HCT116 (cell line): ENCODE measurements around the gene DDI2. TPM values are rescaled to one million over a fixed set of nuclear protein-coding genes. Genes with fewer than 3 reads are reported as not detected.

Source experiments
- ATAC-seq: fragments of 200-7000 bp; cut with Tn5 transposase; 2 replicates; pipeline ENCODE4 v1.9.1; 2020; ENCODE audit warnings: mild to moderate bottlenecking, moderate library complexity
- BruUV-seq: library from RNA; stranded (reverse); fragments of 400-500 nt; replicated peaks from 2 replicates; lab custom pipeline; 2021; lab: Mats Ljungman, UMichigan
- CTCF ChIA-PET: fragments of 300-600 bp; sonication (Branson Sonifier 250); formaldehyde crosslinking; loops from one replicate; lab custom pipeline; 2021; ENCODE audit warnings: antibody characterized with exemption; lab: Charles Lee
- POLR2A ChIA-PET: fragments of 300-600, 350-600 bp; sonication (Branson Sonifier 250); formaldehyde crosslinking; loops from one replicate; lab custom pipeline; 2021; ENCODE audit warnings: antibody characterized with exemption; lab: Charles Lee
- RAD21 ChIA-PET, 2 experiments: fragments of 300-600 bp; sonication (Branson Sonifier 250); formaldehyde crosslinking; loops; one replicate each; lab custom pipeline; 2023; ENCODE audit warnings: low total read pairs in 2 of 2; ENCODE audit not compliant: uncharacterized antibody in 2 of 2, unreplicated experiment in 2 of 2, low non-redundant PET in 1 of 2; lab: Charles Lee
- DNase-seq: peaks from one replicate; pipeline ENCODE4 v3.0.0-alpha.2; 2010; ENCODE audit warnings: low read depth, low spot score
- H2AFZ ChIP-seq: fragments of 200-600 bp; shearing (Covaris generic), sonication (generic); 2 replicates; pipeline ENCODE4 v1.6.1; 2017; ENCODE audit warnings: low read depth, mixed run types, mixed read lengths, antibody characterized with exemption, low read length; ENCODE audit not compliant: poor library complexity, severe bottlenecking
- H3K27ac ChIP-seq: 2 replicates; pipeline ENCODE4 v1.5.1; 2012; ENCODE audit warnings: low read depth, low read length
- H3K27me3 ChIP-seq: fragments of 200-600 bp; sonication (generic); 2 replicates; pipeline ENCODE4 v1.6.1; 2016; ENCODE audit warnings: mixed run types, low read length, mixed read lengths; ENCODE audit not compliant: insufficient read depth
- H3K36me3 ChIP-seq, 2 experiments: fragments of 200-500 bp in 1 of 2; fragments of 200-600 bp in 1 of 2; sonication (Bioruptor generic) in 1 of 2; sonication (generic) in 1 of 2; 2 replicates each; pipeline versions ENCODE4 v1.5.1 to v1.6.1; 2014 to 2016; ENCODE audit warnings: low read length in 2 of 2, inconsistent platforms in 1 of 2, mixed read lengths in 1 of 2, mixed run types in 1 of 2; ENCODE audit not compliant: insufficient read depth in 2 of 2, control insufficient read depth in 1 of 2
- H3K4me1 ChIP-seq, 2 experiments: fragments of 200-600 bp in 1 of 2; sonication (generic) in 1 of 2; 2 replicates each; pipeline versions ENCODE4 v1.5.1 to v1.6.1; 2012 to 2017; ENCODE audit warnings: low read length in 2 of 2, inconsistent platforms in 1 of 2, mild to moderate bottlenecking in 1 of 2, mixed read lengths in 1 of 2, mixed run types in 1 of 2, moderate library complexity in 1 of 2; ENCODE audit not compliant: insufficient read depth in 2 of 2, control insufficient read depth in 1 of 2
- H3K4me2 ChIP-seq: fragments of 200-600 bp; sonication (generic); 2 replicates; pipeline ENCODE4 v1.6.1; 2017; ENCODE audit warnings: mixed run types, low read length, mixed read lengths
- H3K4me3 ChIP-seq, 2 experiments: fragments of 200-600 bp in 1 of 2; sonication (generic) in 1 of 2; replicated peaks in 1 of 2; 2 replicates each; pipeline ENCODE4 v1.5.1; 2011 to 2016; ENCODE audit warnings: low read length in 2 of 2, control low read depth in 1 of 2, low read depth in 1 of 2, mild to moderate bottlenecking in 1 of 2, mixed read lengths in 1 of 2, mixed run types in 1 of 2
- H3K79me2 ChIP-seq: fragments of 200-600 bp; sonication (generic); 2 replicates; pipeline ENCODE4 v1.6.1; 2017; ENCODE audit warnings: mild to moderate bottlenecking, mixed run types, low read length, moderate library complexity, mixed read lengths; ENCODE audit not compliant: insufficient read depth
- H3K9ac ChIP-seq: fragments of 200-600 bp; sonication (generic); 2 replicates; pipeline ENCODE4 v1.6.1; 2016; ENCODE audit warnings: low read length, mixed read lengths
- H3K9me2 ChIP-seq: fragments of 200-600 bp; sonication (generic), shearing (Covaris generic); 2 replicates; pipeline ENCODE4 v1.6.1; 2017; ENCODE audit warnings: mixed run types, mild to moderate bottlenecking, moderate library complexity; ENCODE audit not compliant: insufficient read depth
- H3K9me3 ChIP-seq, 2 experiments: fragments of 200-500 bp in 1 of 2; fragments of 200-600 bp in 1 of 2; sonication (Bioruptor generic) in 1 of 2; sonication (generic) in 1 of 2; 2 replicates each; pipeline ENCODE4 v1.6.1; 2014 to 2017; ENCODE audit warnings: low read length in 2 of 2, mixed read lengths in 2 of 2, inconsistent platforms in 1 of 2, low read depth in 1 of 2, mild to moderate bottlenecking in 1 of 2, mixed run types in 1 of 2, moderate library complexity in 1 of 2; ENCODE audit not compliant: control insufficient read depth in 1 of 2, insufficient read depth in 1 of 2
- H4K20me1 ChIP-seq: fragments of 200-600 bp; sonication (generic), shearing (Covaris generic); 2 replicates; pipeline ENCODE4 v1.6.1; 2017; ENCODE audit warnings: mixed run types, mild to moderate bottlenecking, moderate library complexity; ENCODE audit not compliant: insufficient read depth
- CEBPB ChIP-seq: IDR thresholded peaks from 2 replicates; pipeline ENCODE4 v1.6.1; 2012; ENCODE audit warnings: low read depth
- EGR1 ChIP-seq: IDR thresholded peaks from 2 replicates; pipeline ENCODE4 v1.6.1; 2012; ENCODE audit warnings: low read depth
- ELF1 ChIP-seq: IDR thresholded peaks from 2 replicates; pipeline ENCODE4 v1.6.1; 2012; ENCODE audit warnings: low read depth, borderline replicate concordance
- POLR2A ChIP-seq: IDR thresholded peaks from 2 replicates; pipeline ENCODE4 v1.7.0; 2011; ENCODE audit warnings: borderline replicate concordance; ENCODE audit not compliant: insufficient read depth, insufficient read length; ENCODE audit errors: extremely low read depth
- POLR2AphosphoS5 ChIP-seq: IDR thresholded peaks from 2 replicates; pipeline ENCODE4 v1.6.1; 2011; ENCODE audit warnings: mild to moderate bottlenecking, low read depth, low read length, moderate library complexity
- RAD21 ChIP-seq: IDR thresholded peaks from 2 replicates; pipeline ENCODE4 v1.6.1; 2012; ENCODE audit warnings: low read depth, mild to moderate bottlenecking
- SP1 ChIP-seq: IDR thresholded peaks from 2 replicates; pipeline ENCODE4 v1.6.1; 2012; ENCODE audit warnings: low read depth
- YY1 ChIP-seq: IDR thresholded peaks from 2 replicates; pipeline ENCODE4 v1.6.1; 2011; ENCODE audit warnings: low read length, low read depth, moderate library complexity, mild to moderate bottlenecking; ENCODE audit not compliant: insufficient replicate concordance; ENCODE audit errors: extremely low read depth
- ZNF274 ChIP-seq: fragments of 200-500 bp; sonication (Bioruptor generic); IDR thresholded peaks from 2 replicates; pipeline ENCODE4 v1.6.1; 2014; ENCODE audit warnings: mild to moderate bottlenecking, low read depth, low read length, inconsistent platforms
- intact Hi-C: fragments of 100-400 bp; cut with micrococcal nuclease; formaldehyde crosslinking; loops from 2 replicates; pipeline ENCODE4 v1.10.0; 2022
- total RNA-seq: library from RNA; stranded (reverse); gene quantifications from one replicate; pipeline ENCODE4 v1.2.1, GENCODE V29; 2021; ENCODE audit not compliant: unreplicated experiment
- TF ChIP-seq, protein P1 (sequence below), 3 experiments: fragments of 200-600 bp in 1 of 3; sonication (generic) in 1 of 3; IDR thresholded peaks in 2 of 3; conservative IDR thresholded peaks in 1 of 3; 2 replicates each; pipeline ENCODE4 v1.5.1; 2012 to 2017; ENCODE audit warnings: low read depth in 2 of 3, low read length in 2 of 3, antibody characterized with exemption in 1 of 3, borderline replicate concordance in 1 of 3, control low read depth in 1 of 3, mild to moderate bottlenecking in 1 of 3, mixed read lengths in 1 of 3, mixed run types in 1 of 3, moderate library complexity in 1 of 3; ENCODE audit not compliant: insufficient read depth in 1 of 3

The DDI2 gene
- total RNA-seq, 1 experiment from 2014 or later: 26.3 TPM

DNA sequence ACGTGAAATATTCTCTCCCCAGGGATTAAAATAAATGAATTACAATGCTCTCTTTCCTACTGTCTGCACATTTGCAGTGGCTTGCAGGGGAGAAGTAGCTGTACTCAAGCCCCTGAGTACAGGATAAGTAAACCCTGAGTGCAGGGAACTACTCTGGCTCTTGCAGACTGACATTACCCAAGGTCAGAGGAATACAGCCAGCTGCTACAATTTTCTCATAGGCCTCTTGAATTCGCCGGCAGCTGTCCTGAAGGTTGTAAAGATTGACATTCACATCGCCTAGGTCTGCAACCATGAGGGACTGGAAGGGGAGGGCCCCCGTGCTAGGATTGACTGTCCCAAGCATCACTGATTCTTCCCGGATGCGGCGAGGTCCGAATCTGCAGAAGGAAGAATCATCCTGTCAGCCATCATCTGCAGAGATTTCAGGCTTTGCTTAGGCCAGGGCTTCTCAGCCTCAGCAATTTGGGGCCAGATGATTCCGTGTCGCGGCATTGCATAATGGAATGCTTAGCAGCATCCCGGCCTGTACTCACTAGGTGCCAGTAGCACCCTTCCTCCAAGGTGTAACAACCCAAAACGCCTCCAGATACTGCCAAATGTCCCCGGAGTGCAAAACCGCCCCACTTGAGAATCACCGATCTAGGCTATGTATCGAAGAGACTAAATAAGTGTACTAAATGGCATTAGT lies 34.1 kb upstream of the DDI2 start:
- BruUV-seq: no TSS peak
- Histone ChIP-seq H3K27me3 (no peaks in the 10 kb centered on the region), H3K4me3 (no peak overlapping the region), H4K20me1 (no peaks in the 10 kb centered on the region), H3K36me3 (no peaks in the 10 kb centered on the region), H3K4me2 (no peak overlapping the region), H3K79me2 (no peaks in the 10 kb centered on the region), H3K4me1 (no peaks in the 10 kb centered on the region), H3K9me3 (no peaks in the 10 kb centered on the region), H3K9ac (no peak overlapping the region), H2AFZ (no peak overlapping the region), H3K9me2 (no peaks in the 10 kb centered on the region), H3K27ac (no peak overlapping the region)
- DNase-seq (no peak), ATAC-seq (no peak)
- ChIA-PET CTCF (no interaction called here), RAD21 (no interaction called here), POLR2A (no interaction called here)
- intact Hi-C loops: no loop called here
- TF ChIP-seq POLR2AphosphoS5 (no peak), YY1 (no peak), POLR2A (no peak), EGR1 (no peak), SP1 (no peak), RAD21 (no peak), ELF1 (no peak), CEBPB (no peak), ZNF274 (no peak)
- TF ChIP-seq, protein P1, sequence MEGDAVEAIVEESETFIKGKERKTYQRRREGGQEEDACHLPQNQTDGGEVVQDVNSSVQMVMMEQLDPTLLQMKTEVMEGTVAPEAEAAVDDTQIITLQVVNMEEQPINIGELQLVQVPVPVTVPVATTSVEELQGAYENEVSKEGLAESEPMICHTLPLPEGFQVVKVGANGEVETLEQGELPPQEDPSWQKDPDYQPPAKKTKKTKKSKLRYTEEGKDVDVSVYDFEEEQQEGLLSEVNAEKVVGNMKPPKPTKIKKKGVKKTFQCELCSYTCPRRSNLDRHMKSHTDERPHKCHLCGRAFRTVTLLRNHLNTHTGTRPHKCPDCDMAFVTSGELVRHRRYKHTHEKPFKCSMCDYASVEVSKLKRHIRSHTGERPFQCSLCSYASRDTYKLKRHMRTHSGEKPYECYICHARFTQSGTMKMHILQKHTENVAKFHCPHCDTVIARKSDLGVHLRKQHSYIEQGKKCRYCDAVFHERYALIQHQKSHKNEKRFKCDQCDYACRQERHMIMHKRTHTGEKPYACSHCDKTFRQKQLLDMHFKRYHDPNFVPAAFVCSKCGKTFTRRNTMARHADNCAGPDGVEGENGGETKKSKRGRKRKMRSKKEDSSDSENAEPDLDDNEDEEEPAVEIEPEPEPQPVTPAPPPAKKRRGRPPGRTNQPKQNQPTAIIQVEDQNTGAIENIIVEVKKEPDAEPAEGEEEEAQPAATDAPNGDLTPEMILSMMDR (IDR thresholded peaks at IDR 0.05 in 2 of 3, conservative IDR thresholded peaks at IDR 0.05 in 1 of 3; ENCODE audit: borderline replicate concordance in 1 of 3, insufficient read depth in 1 of 3, low read depth in 2 of 3, low read length in 2 of 3): no peak
